Mucosa of rectum (tissue), 2 donors: Measurements from ENCODE around the gene SORCS2.

ENCODE experiments used
- H3K27ac ChIP-seq, 2 donors: one replicate each; pipeline ENCODE4 v1.7.0; 2013; ENCODE audit warnings: inconsistent platforms in 2 of 2, low read depth in 2 of 2, low read length in 2 of 2
- H3K27me3 ChIP-seq, 2 donors: one replicate each; pipeline ENCODE4 v1.7.0; 2013; ENCODE audit warnings: low read length in 2 of 2; ENCODE audit not compliant: control insufficient read depth in 2 of 2, insufficient read depth in 2 of 2
- H3K36me3 ChIP-seq, 2 donors: one replicate each; pipeline ENCODE4 v1.7.0; 2013; ENCODE audit warnings: low read length in 2 of 2; ENCODE audit not compliant: control insufficient read depth in 2 of 2, insufficient read depth in 2 of 2
- H3K4me1 ChIP-seq, 2 donors: one replicate each; pipeline ENCODE4 v1.7.0; 2013; ENCODE audit warnings: low read length in 2 of 2, mild to moderate bottlenecking in 1 of 2; ENCODE audit not compliant: control insufficient read depth in 2 of 2, insufficient read depth in 2 of 2
- H3K4me3 ChIP-seq, 2 donors: one replicate each; pipeline ENCODE4 v1.7.0; 2013; ENCODE audit warnings: low read length in 2 of 2
- H3K9ac ChIP-seq, 2 donors: one replicate each; pipeline ENCODE4 v1.7.0; 2013; ENCODE audit warnings: low read length in 2 of 2, low read depth in 1 of 2, mild to moderate bottlenecking in 1 of 2
- H3K9me3 ChIP-seq, 2 donors: one replicate each; pipeline ENCODE4 v1.7.0; 2013; ENCODE audit warnings: low read length in 2 of 2; ENCODE audit not compliant: control insufficient read depth in 2 of 2
- donor health status: healthy.
- donor health status: Normal muscosa, but diverticular disease.

The SORCS2 gene

DNA sequence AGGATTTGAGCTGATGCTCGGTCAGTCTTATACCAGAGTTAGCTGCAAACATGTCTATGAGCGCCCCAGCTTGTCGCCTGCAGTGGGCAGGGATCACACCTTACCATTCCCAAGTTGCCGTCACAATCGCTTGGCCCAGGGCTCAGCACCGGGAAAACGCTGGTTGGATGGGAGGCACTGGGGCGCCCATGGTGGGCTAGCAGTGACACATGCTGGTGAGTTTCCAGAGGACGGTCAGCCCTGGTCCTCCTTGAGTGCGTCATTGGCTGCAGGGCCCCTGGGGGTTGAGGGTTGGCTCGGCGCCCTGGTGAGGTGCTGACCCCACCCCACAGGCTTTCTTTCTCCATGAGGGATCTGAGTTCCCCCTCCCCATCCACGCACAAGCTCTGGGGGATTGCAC is 50.4 kb downstream of the SORCS2 start:
- no peaks in the 10 kb centered on the region for H3K4me1 ChIP-seq
- no peaks in the 10 kb centered on the region for H3K36me3 ChIP-seq
- H3K9ac ChIP-seq = no peak overlapping the region
- peaks cover 2% of the 10 kb centered on the region in 2 donors for H3K9me3 ChIP-seq
- H3K4me3 ChIP-seq = no peak overlapping the region
- no peaks in the 10 kb centered on the region for H3K27me3 ChIP-seq
- no peak overlapping the region for H3K27ac ChIP-seq

DNA sequence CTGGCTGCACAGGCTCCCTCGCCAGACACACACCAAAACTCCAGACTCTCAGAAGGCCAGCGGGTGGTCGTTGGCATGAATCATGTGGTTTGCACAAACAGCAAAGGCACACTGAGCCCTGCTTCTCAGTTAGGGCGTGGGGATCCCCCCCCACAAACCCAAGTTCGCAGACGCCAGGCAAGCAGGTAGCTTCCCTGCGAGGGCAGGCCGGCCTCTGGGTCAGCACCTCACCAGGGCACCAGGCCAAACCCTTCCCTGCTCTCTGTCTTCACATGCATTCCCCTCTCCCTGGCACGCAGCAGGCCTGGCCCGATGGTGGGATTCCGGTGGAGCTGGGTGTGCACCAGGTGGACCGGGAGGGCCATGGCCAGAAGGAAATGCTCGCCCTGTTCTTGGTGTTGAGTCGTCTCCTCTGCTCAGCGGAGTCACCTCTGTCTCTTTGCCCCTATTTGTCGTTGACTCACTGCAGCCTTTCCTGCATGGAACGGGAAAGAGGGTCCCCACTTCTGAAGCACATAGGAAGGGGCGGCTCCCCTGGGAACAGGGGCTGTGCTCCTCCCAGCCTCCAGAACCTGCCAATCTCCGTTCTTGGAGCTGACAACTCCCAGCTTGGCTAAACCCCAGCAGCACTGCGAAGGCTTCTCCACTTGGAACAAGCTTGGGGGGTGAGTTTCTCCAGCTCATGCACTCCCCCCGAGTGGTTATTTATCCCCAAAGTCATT is 51.4 kb downstream of the SORCS2 start:
- no peak overlapping the region for H3K4me3 ChIP-seq
- H3K36me3 ChIP-seq = no peaks in the 10 kb centered on the region
- H3K4me1 ChIP-seq = no peaks in the 10 kb centered on the region
- H3K27me3 ChIP-seq = no peaks in the 10 kb centered on the region
- H3K27ac ChIP-seq = no peak overlapping the region
- H3K9ac ChIP-seq = no peak overlapping the region
- H3K9me3 ChIP-seq = no peaks in the 10 kb centered on the region

DNA sequence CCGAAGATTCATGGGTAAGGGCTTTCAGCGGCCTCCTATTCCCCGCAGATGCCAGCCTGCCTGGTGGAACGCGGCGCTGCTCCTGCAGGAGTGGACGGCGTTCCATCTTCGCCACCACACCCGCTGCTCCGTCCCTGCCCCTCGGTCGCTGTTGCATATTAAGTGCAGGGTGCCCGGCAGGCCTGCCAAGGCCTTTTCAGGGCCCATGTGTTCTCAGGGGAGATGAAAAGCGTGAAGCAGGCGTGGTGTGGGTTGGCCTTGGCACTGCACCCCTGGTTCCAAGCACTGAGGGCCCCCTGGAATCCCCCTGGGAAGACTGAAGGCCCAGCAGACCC is 52.0 kb downstream of the SORCS2 start:
- no peak overlapping the region for H3K27ac ChIP-seq
- H3K9me3 ChIP-seq = no peaks in the 10 kb centered on the region
- no peaks in the 10 kb centered on the region for H3K27me3 ChIP-seq
- no peak overlapping the region for H3K4me3 ChIP-seq
- no peaks in the 10 kb centered on the region for H3K36me3 ChIP-seq
- no peaks in the 10 kb centered on the region for H3K4me1 ChIP-seq
- no peak overlapping the region for H3K9ac ChIP-seq

DNA sequence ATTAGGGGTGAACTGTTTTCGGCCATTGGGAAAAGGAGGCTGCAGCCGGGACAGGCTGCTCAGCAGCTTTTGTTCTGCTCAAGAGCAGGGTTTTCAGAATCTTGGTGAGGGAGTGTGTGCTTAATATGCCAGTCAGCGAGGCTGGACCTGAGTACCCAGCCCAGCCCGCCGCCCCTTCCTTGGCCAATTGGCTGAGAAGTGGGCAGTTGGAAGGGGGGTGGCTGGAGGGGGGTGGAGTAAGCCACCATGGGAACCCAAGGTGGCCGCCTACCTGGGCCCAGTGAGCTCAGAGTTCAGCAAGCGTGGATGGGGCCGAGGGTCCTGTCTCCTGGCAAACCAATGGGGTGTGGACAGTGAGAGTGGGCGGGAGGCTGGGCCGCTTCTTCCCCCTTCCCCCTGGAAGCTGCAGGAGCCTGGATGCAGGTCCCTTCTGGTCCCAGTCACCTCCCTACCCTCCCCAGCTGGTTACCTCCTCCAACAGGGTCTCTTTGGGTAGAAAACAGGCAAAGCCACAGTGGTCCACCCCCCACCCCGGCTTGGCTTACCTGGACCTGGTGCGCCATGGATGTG is 52.5 kb downstream of the SORCS2 start:
- Histone ChIP-seq H3K9ac (no peak overlapping the region), H3K9me3 (no peaks in the 10 kb centered on the region), H3K4me3 (no peak overlapping the region), H3K27ac (no peak overlapping the region), H3K27me3 (no peaks in the 10 kb centered on the region), H3K4me1 (no peaks in the 10 kb centered on the region), H3K36me3 (no peaks in the 10 kb centered on the region)

DNA sequence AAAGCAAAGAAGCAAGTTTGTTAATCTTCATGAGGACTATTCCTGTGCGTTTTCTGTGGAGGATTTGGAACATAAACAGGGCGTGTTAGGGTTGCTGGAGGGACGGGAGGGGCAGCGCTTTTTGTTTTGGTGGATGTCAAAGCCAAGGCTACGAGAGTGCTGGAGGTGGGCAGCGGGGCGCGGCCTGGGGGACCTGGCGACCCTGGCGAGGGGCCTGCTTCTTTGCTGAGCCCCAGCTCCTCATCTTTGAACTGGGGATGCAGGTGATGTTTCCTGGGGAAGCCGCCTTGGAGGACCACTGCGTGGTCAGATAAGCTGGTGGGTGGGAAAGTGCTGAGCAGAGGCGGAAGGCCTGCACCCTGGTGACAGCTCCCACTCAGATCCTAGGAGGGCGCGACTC is 55.2 kb downstream of the SORCS2 start:
- Histone ChIP-seq H3K4me3 (no peak overlapping the region), H3K27ac (no peak overlapping the region), H3K9ac (no peak overlapping the region), H3K4me1 (peaks cover 0 to 3% of the 10 kb centered on the region in 2 donors), H3K27me3 (no peaks in the 10 kb centered on the region), H3K9me3 (no peaks in the 10 kb centered on the region), H3K36me3 (no peaks in the 10 kb centered on the region)

DNA sequence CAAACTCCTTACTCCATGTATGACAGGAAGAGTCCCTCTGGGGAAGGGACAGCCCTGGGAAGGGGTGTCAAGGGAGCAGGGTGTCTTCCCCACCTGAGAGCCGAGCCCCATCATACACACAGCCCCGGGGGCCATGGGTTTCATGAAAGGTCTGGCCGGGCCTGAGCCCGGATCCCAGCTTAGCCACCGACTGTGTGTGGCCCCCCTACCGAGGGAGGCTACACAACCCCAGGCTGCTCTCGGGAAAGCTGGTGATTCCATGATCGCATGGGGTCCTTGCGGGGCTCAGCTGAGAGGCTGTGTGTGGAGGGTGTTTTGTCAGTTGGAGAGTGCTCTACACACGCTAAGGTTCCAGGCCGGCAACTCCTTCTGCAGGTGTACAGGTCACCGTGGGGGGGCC is 55.6 kb downstream of the SORCS2 start:
- Histone ChIP-seq H3K27ac (no peak overlapping the region), H3K4me1 (peaks cover 0 to 3% of the 10 kb centered on the region in 2 donors), H3K36me3 (no peaks in the 10 kb centered on the region)

DNA sequence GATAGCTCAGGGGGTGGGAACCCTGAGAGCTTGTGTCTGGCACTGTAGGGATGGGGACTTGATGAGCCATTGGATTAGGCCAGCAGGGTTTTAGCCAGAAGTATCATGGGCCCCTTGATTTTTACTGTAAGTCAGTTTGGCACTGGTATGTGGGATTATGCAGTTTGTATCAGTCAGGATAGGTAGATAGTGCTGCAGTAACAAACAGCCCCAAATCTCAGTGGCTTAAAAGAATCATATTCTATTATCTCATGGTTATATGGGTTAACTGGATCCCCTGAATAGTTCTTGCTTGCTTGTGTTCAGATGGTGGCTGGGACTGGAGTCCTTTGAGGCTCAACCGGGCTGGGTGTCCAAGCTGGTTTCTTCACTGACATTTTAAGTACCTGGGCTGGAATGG is 56.5 kb downstream of the SORCS2 start:
- Histone ChIP-seq H3K27me3 (no peaks in the 10 kb centered on the region), H3K4me1 (peaks cover 0 to 3% of the 10 kb centered on the region in 2 donors), H3K9ac (no peak overlapping the region), H3K4me3 (no peak overlapping the region), H3K36me3 (no peaks in the 10 kb centered on the region), H3K27ac (no peak overlapping the region), H3K9me3 (no peaks in the 10 kb centered on the region)

More for the DNA sequence above, 55.6 kb downstream of the SORCS2 start:
- Histone ChIP-seq H3K9ac (no peak overlapping the region), H3K27me3 (no peaks in the 10 kb centered on the region), H3K9me3 (no peaks in the 10 kb centered on the region), H3K4me3 (no peak overlapping the region)

DNA sequence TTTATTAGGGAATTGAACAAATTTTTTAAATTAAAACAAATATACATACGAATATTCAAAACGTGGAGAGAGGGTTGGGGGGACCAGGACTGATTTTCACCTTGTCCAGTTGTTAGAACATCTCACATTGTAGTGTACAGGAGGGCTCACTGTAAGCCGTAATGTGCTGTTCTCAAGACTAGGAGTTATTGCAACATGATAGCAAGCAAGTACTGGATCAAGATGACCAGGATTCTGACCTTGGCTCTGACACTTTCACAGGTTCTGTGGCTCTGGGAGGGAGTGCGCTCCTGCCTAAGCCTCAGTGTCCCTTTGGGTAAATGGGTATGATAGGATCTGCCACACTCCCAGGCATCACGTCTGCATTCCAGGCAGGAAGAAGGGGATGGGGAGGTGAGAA is 59.0 kb downstream of the SORCS2 start:
- H3K9me3 ChIP-seq = no peaks in the 10 kb centered on the region
- no peak overlapping the region for H3K4me3 ChIP-seq
- no peaks in the 10 kb centered on the region for H3K27me3 ChIP-seq
- no peaks in the 10 kb centered on the region for H3K36me3 ChIP-seq
- no peak overlapping the region for H3K9ac ChIP-seq
- no peak overlapping the region for H3K27ac ChIP-seq
- peaks cover 0 to 3% of the 10 kb centered on the region in 2 donors for H3K4me1 ChIP-seq

DNA sequence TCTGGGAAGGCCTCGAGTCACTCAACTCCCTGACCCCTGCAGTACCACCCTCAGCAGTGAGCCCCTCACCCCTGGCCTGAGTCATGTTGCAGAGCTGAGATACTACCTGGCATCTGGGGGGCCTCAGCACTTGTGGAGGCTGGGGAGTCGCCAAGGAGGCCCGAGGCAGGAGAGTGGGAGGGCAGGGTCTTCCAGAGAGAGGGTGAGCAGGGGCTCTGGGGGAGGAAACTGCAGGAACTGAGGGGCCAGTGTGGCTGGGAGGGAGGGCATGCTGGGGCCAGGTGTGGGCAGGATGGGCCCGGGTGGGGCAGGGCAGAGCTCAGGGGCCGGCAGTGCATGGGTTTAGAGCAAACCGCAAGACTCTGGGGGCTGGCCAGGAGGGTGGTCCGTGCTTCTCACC is 59.7 kb downstream of the SORCS2 start:
- H3K27ac ChIP-seq = no peak overlapping the region
- H3K36me3 ChIP-seq = no peaks in the 10 kb centered on the region
- H3K4me1 ChIP-seq = peaks cover 0 to 3% of the 10 kb centered on the region in 2 donors
- no peak overlapping the region for H3K4me3 ChIP-seq
- H3K9me3 ChIP-seq = no peaks in the 10 kb centered on the region
- H3K27me3 ChIP-seq = no peaks in the 10 kb centered on the region
- no peak overlapping the region for H3K9ac ChIP-seq

DNA sequence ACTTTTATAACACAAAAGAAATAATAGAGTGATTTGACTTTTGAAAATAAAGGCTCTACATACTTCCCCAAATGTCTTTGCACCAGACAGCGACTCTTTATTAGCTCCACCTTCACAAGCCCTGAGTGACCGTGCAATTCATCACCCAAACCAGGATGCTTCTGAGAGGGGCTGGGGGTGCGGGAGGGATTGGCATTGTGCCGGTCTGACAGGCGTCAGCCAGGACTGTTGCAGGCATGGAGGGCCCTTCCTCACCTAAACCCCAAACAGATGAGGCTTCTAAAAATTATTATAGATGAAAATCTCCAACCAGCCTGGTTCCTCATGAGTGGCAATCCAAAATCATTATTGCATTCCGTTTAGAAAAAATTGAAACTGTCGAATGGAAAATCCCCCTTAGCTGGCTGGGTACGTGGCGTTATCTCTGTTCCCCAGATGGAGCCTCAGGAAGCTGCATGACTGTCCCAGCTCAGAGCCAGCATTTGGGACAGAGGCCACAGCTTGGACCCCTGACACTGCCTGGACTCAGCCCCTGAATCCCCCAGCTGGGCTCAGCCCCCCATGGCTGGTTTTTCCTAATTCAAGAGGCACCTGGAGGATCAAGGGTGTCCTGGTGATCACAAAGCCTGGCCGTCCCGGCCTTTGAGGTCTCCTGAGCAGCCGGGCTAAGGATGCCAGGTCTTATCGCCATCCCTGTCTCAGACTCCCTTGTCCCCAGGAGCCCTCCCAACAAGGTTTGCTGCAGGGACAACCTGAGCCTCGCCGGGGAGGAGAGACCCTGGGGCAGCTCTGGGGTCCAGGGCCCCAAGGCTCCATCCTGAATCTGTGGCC is 60.4 kb downstream of the SORCS2 start:
- no peaks in the 10 kb centered on the region for H3K36me3 ChIP-seq
- no peaks in the 10 kb centered on the region for H3K9me3 ChIP-seq
- peaks cover 0 to 3% of the 10 kb centered on the region in 2 donors for H3K4me1 ChIP-seq
- no peak overlapping the region for H3K4me3 ChIP-seq
- H3K27me3 ChIP-seq = no peaks in the 10 kb centered on the region
- H3K9ac ChIP-seq = no peak overlapping the region
- no peak overlapping the region for H3K27ac ChIP-seq
